H1 (cell line): Measurements from ENCODE around the gene ARID1B. TPM values are rescaled to one million over a fixed set of nuclear protein-coding genes. Genes with fewer than 3 reads are reported as not detected.

Experiments
- CBX8 ChIP-seq: fragments of 300-800, 300-1000 bp; sonication (generic); IDR thresholded peaks from 2 replicates; pipeline ENCODE4 v1.7.1; 2016; ENCODE audit warnings: low read depth, low read length, borderline replicate concordance
- polyA plus RNA-seq, 7 experiments: library from polyadenylated mRNA; depleted of rRNA in 3 of 7; stranded (reverse) in 5 of 7; unstranded in 2 of 7; fragments of >200 nt in 5 of 7; fragments of 200-250 nt in 2 of 7; gene quantifications; 1 replicate in 5 of 7; 2 replicates in 1 of 7; 4 replicates in 1 of 7; pipeline versions ENCODE4 v1.2.1 to v1.2.3, GENCODE V29; 2011 to 2013; ENCODE audit warnings: missing spikeins in 2 of 7, mixed read lengths in 2 of 7
- total RNA-seq: library from RNA; stranded (reverse); fragmentation: NEBNext Ultra II Directional; extraction: Animal tissue kit (Norgen Biotek cat#: 25700); gene quantifications from 2 replicates; pipeline ENCODE4 v1.2.1, GENCODE V29; 2021

ARID1B gene
- total and polyA plus RNA-seq, 2 of the 8 experiments (the other 6 are each of a cell fraction or from before 2014, with no cell fraction given): 24.3 to 70.3 TPM

DNA sequence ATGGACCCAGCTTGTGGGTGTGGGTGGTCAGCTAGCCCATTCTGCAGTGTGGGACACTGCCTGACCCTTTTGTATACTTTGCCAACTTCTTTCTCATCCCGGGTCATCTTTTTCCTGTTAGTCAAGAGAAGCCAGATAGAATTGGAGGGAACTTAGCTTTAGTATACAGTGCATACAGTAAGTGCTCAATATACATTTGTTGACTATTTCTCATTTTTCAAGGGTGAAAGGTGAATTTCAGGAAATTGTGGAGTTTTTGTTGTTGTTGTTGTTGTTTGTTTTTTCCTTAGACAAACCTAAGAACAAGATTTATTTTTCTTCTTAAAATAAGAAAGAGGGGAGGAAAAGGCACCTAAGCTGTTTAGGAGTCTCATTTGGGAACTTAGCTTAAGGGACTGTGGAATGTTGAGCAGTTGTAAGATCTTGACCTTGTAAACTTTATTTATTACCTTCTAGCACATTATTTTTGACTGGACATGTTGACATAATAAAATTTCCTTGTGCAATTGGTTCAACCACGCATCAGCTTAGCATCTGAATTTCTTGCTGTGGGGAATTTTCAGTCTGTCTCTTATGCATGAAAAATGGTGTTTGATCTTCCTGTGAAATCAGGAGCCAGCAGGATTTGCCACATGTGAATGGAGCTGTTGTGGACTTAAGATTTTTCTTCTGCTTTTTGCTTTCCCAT is 113.6 kb downstream of the ARID1B start (continued):
- TF ChIP-seq CBX8: no peak
